CD4-positive, alpha-beta T cell (primary cell): ENCODE results near the gene GPC6. TPM values are rescaled to one million over a fixed set of nuclear protein-coding genes. Genes with fewer than 3 reads are reported as not detected.

Experiments
- ATAC-seq: fragments of 200-7000 bp; cut with Tn5 transposase; one replicate; pipeline ENCODE4 v1.10.0; 2022; ENCODE audit warnings: mild to moderate bottlenecking; ENCODE audit not compliant: poor library complexity
- CTCF ChIA-PET: fragments of 350-600 bp; sonication (Branson Sonifier 250); formaldehyde crosslinking; loops from one replicate; lab custom pipeline; 2021; ENCODE audit warnings: antibody characterized with exemption, inconsistent platforms; lab: Charles Lee
- POLR2A ChIA-PET: fragments of 350-600 bp; sonication (Branson Sonifier 250); formaldehyde crosslinking; loops from one replicate; lab custom pipeline; 2021; ENCODE audit warnings: antibody characterized with exemption, inconsistent platforms; lab: Charles Lee
- DNase-seq, 14 experiments: peaks; one replicate each; pipeline ENCODE4 v3.0.0-alpha.2; 2013 to 2020; ENCODE audit warnings: mixed read lengths in 2 of 14
- H3K27ac ChIP-seq, 2 donors: one replicate each; pipeline versions ENCODE4 v1.5.1 to v1.7.0; 2013; ENCODE audit warnings: low read length in 2 of 2, low read depth in 1 of 2, mild to moderate bottlenecking in 1 of 2
- H3K27me3 ChIP-seq, 2 experiments: 1 replicate in 1 of 2; 2 replicates in 1 of 2; pipeline versions ENCODE4 v1.6.1 to v1.7.0; 2013; ENCODE audit warnings: low read length in 2 of 2, control low read depth in 1 of 2, mild to moderate bottlenecking in 1 of 2, moderate library complexity in 1 of 2; ENCODE audit not compliant: insufficient read depth in 2 of 2, control insufficient read depth in 1 of 2
- H3K36me3 ChIP-seq: one replicate; pipeline ENCODE4 v1.6.1; 2013; ENCODE audit warnings: low read length, control low read depth; ENCODE audit not compliant: insufficient read depth
- H3K4me1 ChIP-seq: one replicate; pipeline ENCODE4 v1.6.1; 2013; ENCODE audit warnings: low read length, control low read depth; ENCODE audit not compliant: insufficient read depth
- H3K4me3 ChIP-seq: one replicate; pipeline ENCODE4 v1.5.1; 2013; ENCODE audit warnings: mild to moderate bottlenecking, low read length, moderate library complexity
- H3K9me3 ChIP-seq, 2 experiments: 1 replicate in 1 of 2; 2 replicates in 1 of 2; pipeline versions ENCODE4 v1.6.1 to v1.7.0; 2013; ENCODE audit warnings: low read length in 2 of 2, mild to moderate bottlenecking in 2 of 2, control low read depth in 1 of 2, moderate library complexity in 1 of 2; ENCODE audit not compliant: control insufficient read depth in 1 of 2, insufficient read depth in 1 of 2
- H3K27ac Mint-ChIP-seq: one replicate; pipeline ENCODE4 v1.8.0; 2020; ENCODE audit warnings: mixed read lengths
- H3K27me3 Mint-ChIP-seq: one replicate; pipeline ENCODE4 v1.8.0; 2021; ENCODE audit warnings: mixed read lengths
- H3K36me3 Mint-ChIP-seq: one replicate; pipeline ENCODE4 v1.8.0; 2021; ENCODE audit warnings: low read depth, mixed read lengths
- H3K4me1 Mint-ChIP-seq: one replicate; pipeline ENCODE4 v1.8.0; 2021; ENCODE audit warnings: low read depth, mixed read lengths
- H3K4me3 Mint-ChIP-seq: one replicate; pipeline ENCODE4 v1.8.0; 2020; ENCODE audit warnings: mild to moderate bottlenecking, mixed read lengths
- H3K9me3 Mint-ChIP-seq: one replicate; pipeline ENCODE4 v1.8.0; 2020; ENCODE audit warnings: mixed read lengths
- CTCF ChIP-seq: fragments of 200-600 bp; IDR thresholded peaks from one replicate; pipeline ENCODE4 v1.8.0; 2022; ENCODE audit warnings: antibody characterized with exemption, mild to moderate bottlenecking
- intact Hi-C, 2 experiments: fragments of 100-400 bp; cut with DNase I in 1 of 2; cut with micrococcal nuclease in 1 of 2; formaldehyde crosslinking; loops; one replicate each; pipeline versions ENCODE4 v1.15.1 to v1.9.0; 2023 to 2025; cut with DNase I, micrococcal nuclease
- total RNA-seq, 174 experiments: library from RNA in 2 of 174; stranded (reverse) in 2 of 174; gene quantifications; one replicate each; pipeline ENCODE4 v1.2.3 and lab custom pipeline; 2021 to 2026

The GPC6 gene
- total RNA-seq, 2 experiments from 2014 or later: not detected

GRCh38 chr13:94195715-94196114, 969.1 kb downstream of the GPC6 start:
- Mint-ChIP-seq H3K4me1 (no peaks in the 10 kb centered on the region), H3K4me3 (no peak overlapping the region), H3K9me3 (no peaks in the 10 kb centered on the region), H3K27me3 (no peaks in the 10 kb centered on the region), H3K36me3 (no peaks in the 10 kb centered on the region), H3K27ac (no peak overlapping the region)
- Histone ChIP-seq H3K4me3 (no peak overlapping the region), H3K27ac (no peak overlapping the region), H3K4me1 (no peaks in the 10 kb centered on the region), H3K9me3 (no peaks in the 10 kb centered on the region), H3K27me3 (no peaks in the 10 kb centered on the region), H3K36me3 (no peaks in the 10 kb centered on the region)
- TF ChIP-seq CTCF: no peak
- POLR2A ChIA-PET: no interaction called here
- CTCF ChIA-PET: no interaction called here
- ATAC-seq: no peak
- intact Hi-C loops: no loop called here
- DNase-seq: no peak

GRCh38 chr13:94196413-94196812, 969.8 kb downstream of the GPC6 start:
- Mint-ChIP-seq H3K27me3 (no peaks in the 10 kb centered on the region), H3K27ac (no peak overlapping the region), H3K9me3 (no peaks in the 10 kb centered on the region), H3K4me3 (no peak overlapping the region), H3K36me3 (no peaks in the 10 kb centered on the region), H3K4me1 (no peaks in the 10 kb centered on the region)
- H3K4me3 ChIP-seq: no peak overlapping the region
- no peaks in the 10 kb centered on the region for H3K36me3 ChIP-seq
- no peaks in the 10 kb centered on the region for H3K4me1 ChIP-seq
- intact Hi-C loops: no loop called here
- no peak overlapping the region for H3K27ac ChIP-seq
- TF ChIP-seq CTCF: no peak
- H3K27me3 ChIP-seq: no peaks in the 10 kb centered on the region
- POLR2A ChIA-PET: no interaction called here
- no peaks in the 10 kb centered on the region for H3K9me3 ChIP-seq
- ATAC-seq: no peak
- DNase-seq: no peak
- CTCF ChIA-PET: no interaction called here

- H3K4me3 Mint-ChIP-seq: no peak overlapping the region
- intact Hi-C loops: no loop called here
- CTCF ChIA-PET: no interaction called here
- no peaks in the 10 kb centered on the region for H3K36me3 Mint-ChIP-seq
- POLR2A ChIA-PET: interaction anchor here (0.5 kb wide), 1 partner anchor 129 kb away, joined by 3 read pairs; no protein-coding TSS in a partner anchor
- no peak overlapping the region for H3K4me3 ChIP-seq
- no peak overlapping the region for H3K27ac ChIP-seq
- no peaks in the 10 kb centered on the region for H3K36me3 ChIP-seq
- no peak for TF ChIP-seq CTCF
- H3K27ac Mint-ChIP-seq: no peak overlapping the region
- ATAC-seq (no peak), DNase-seq (no peak)
- H3K27me3 Mint-ChIP-seq: no peaks in the 10 kb centered on the region
- no peaks in the 10 kb centered on the region for H3K9me3 Mint-ChIP-seq
- no peaks in the 10 kb centered on the region for H3K27me3 ChIP-seq
- no peaks in the 10 kb centered on the region for H3K9me3 ChIP-seq
- no peaks in the 10 kb centered on the region for H3K4me1 ChIP-seq
- H3K4me1 Mint-ChIP-seq: no peaks in the 10 kb centered on the region
Measured at GRCh38 chr13:94198681-94199080, 972.1 kb downstream of the GPC6 start.
